Measurements from ENCODE around the gene KIFC3.
"Not testable (repeated sequence)": the region's sequence is repeated elsewhere in the genome, so short reads cannot be mapped to it uniquely, and the experiment has no call there.

The KIFC3 gene

GRCh38 chr16:57784334-57784733 lies 18.0 kb downstream of the KIFC3 start:
- DNase-seq (ENCODE audit: low read depth) = no peak
- no peak overlapping the region for H3K4me3 ChIP-seq (replicated peaks; ENCODE audit: low read depth, low read length)
- TF ChIP-seq CTCF (IDR thresholded peaks at IDR 0.05; ENCODE audit: low read length, missing control alignments) = no peak

- no peak overlapping the region for H3K4me3 ChIP-seq (replicated peaks; ENCODE audit: low read depth, low read length)
- no peak for TF ChIP-seq CTCF (IDR thresholded peaks at IDR 0.05; ENCODE audit: low read length, missing control alignments)
- no peak for DNase-seq (ENCODE audit: low read depth)
Observed at GRCh38 chr16:57783883-57784282, 18.4 kb downstream of the KIFC3 start.

GRCh38 chr16:57783116-57783515 lies 19.2 kb downstream of the KIFC3 start:
- DNase-seq (ENCODE audit: low read depth) = no peak
- TF ChIP-seq CTCF (IDR thresholded peaks at IDR 0.05; ENCODE audit: low read length, missing control alignments) = no peak
- H3K4me3 ChIP-seq (replicated peaks; ENCODE audit: low read depth, low read length) = no peak overlapping the region

- DNase-seq (ENCODE audit: low read depth); H3K4me3 ChIP-seq (replicated peaks; ENCODE audit: low read depth, low read length): not testable (repeated sequence)
Observed at GRCh38 chr16:57782607-57783055, 19.7 kb downstream of the KIFC3 start.

- TF ChIP-seq CTCF (IDR thresholded peaks at IDR 0.05; ENCODE audit: low read length, missing control alignments) = no peak
- H3K4me3 ChIP-seq (replicated peaks; ENCODE audit: low read depth, low read length) = no peak overlapping the region
- peak; percentile 55 for DNase-seq (ENCODE audit: low read depth)
Observed at GRCh38 chr16:57781741-57782606, 20.3 kb downstream of the KIFC3 start.

GRCh38 chr16:57781349-57781740 lies 20.9 kb downstream of the KIFC3 start:
- H3K4me3 ChIP-seq (replicated peaks; ENCODE audit: low read depth, low read length) = no peak overlapping the region
- DNase-seq (ENCODE audit: low read depth) = no peak
- no peak for TF ChIP-seq CTCF (IDR thresholded peaks at IDR 0.05; ENCODE audit: low read length, missing control alignments)

- not testable (repeated sequence) for H3K4me3 ChIP-seq (replicated peaks; ENCODE audit: low read depth, low read length); DNase-seq (ENCODE audit: low read depth)
Observed at GRCh38 chr16:57779836-57780235, 22.5 kb downstream of the KIFC3 start.

GRCh38 chr16:57778658-57779057 lies 23.6 kb downstream of the KIFC3 start:
- DNase-seq (ENCODE audit: low read depth) = no peak
- H3K4me3 ChIP-seq (replicated peaks; ENCODE audit: low read depth, low read length) = no peak overlapping the region
- no peak for TF ChIP-seq CTCF (IDR thresholded peaks at IDR 0.05; ENCODE audit: low read length, missing control alignments)

Measured in fibroblast of pulmonary artery (primary cell).